Dendritic cell treated with granulocyte-macrophage colony-stimulating factor and Interleukin-4, amounts not matched to agents 40 ng/mL and 50 ng/mL, for 4 days (primary cell): Measurements from ENCODE around the gene ERCC6L2.

Experiments
- H3K27ac Mint-ChIP-seq: one replicate; pipeline ENCODE4 v1.8.0; 2022; ENCODE audit warnings: mild to moderate bottlenecking, mixed read lengths
- H3K27me3 Mint-ChIP-seq: one replicate; pipeline ENCODE4 v1.8.0; 2022; ENCODE audit warnings: mild to moderate bottlenecking, mixed read lengths
- H3K36me3 Mint-ChIP-seq: one replicate; pipeline ENCODE4 v1.8.0; 2022; ENCODE audit warnings: low read depth, mixed read lengths
- H3K4me1 Mint-ChIP-seq: one replicate; pipeline ENCODE4 v1.8.0; 2022; ENCODE audit warnings: low read depth, mixed read lengths
- H3K4me3 Mint-ChIP-seq: one replicate; pipeline ENCODE4 v1.8.0; 2022; ENCODE audit warnings: mild to moderate bottlenecking, moderate library complexity, mixed read lengths
- H3K9me3 Mint-ChIP-seq: one replicate; pipeline ENCODE4 v1.8.0; 2022; ENCODE audit warnings: mixed read lengths
- intact Hi-C: fragments of 100-400 bp; cut with micrococcal nuclease; formaldehyde crosslinking; loops from one replicate; pipeline ENCODE4 v1.15.0; 2022

ERCC6L2 gene

DNA sequence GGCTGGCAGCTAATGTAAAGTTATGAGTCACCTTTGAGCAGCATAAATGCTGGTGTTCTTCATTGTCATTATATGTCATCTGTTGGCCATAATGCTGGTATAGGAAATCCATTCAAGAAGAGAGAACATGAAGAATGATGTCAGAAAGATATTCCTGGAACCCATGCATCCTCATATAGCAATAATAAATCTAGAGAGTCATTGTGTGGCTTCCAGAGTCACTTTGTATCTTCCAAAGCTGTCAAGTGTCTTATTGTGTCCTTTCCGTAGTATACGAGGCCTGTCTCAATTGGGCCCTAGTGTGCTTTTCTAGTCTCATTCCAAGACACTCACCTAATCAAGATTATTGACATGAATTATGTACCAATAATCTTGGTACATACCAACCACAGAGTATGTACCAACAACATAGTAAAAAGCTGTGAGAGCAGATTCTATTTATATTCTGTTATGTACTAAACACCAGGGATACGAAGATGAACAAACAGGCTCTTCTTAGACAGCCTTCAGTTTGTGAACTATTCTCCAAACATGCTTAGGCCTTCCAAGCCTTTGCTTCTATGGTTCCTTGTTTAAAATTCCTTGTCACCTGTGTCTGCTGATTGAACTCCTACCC lies 110.1 kb downstream of the ERCC6L2 start:
- Mint-ChIP-seq H3K27ac (no peak overlapping the region), H3K9me3 (peaks cover 9% of the 10 kb centered on the region), H3K36me3 (peaks cover 56% of the 10 kb centered on the region), H3K4me3 (no peak overlapping the region), H3K27me3 (no peaks in the 10 kb centered on the region), H3K4me1 (peaks cover 5% of the 10 kb centered on the region)
- intact Hi-C loops = no loop called here

DNA sequence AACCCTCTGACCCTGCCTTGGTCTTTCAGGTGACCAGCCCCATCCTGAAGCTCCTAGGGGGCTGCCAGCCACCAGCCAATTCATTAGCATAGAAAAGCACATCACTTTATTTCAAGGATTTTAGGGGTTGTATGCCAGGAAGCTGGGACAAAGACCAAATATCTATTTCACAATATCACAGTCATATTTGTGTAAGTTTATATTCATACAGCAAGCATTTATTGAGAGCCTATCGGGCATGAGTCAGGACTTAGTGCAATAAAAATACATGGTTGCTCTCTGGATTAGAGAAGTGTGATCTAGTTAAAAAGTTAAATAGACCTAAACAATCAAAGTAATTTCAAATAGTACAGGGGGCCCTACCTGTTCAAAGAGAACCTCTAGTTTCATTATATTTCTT lies 113.8 kb downstream of the ERCC6L2 start:
- intact Hi-C loops = no loop called here
- H3K27ac Mint-ChIP-seq = no peak overlapping the region
- peaks cover 9% of the 10 kb centered on the region for H3K9me3 Mint-ChIP-seq
- peaks cover 58% of the 10 kb centered on the region for H3K36me3 Mint-ChIP-seq
- no peak overlapping the region for H3K4me3 Mint-ChIP-seq
- no peaks in the 10 kb centered on the region for H3K27me3 Mint-ChIP-seq
- peaks cover 6% of the 10 kb centered on the region for H3K4me1 Mint-ChIP-seq

DNA sequence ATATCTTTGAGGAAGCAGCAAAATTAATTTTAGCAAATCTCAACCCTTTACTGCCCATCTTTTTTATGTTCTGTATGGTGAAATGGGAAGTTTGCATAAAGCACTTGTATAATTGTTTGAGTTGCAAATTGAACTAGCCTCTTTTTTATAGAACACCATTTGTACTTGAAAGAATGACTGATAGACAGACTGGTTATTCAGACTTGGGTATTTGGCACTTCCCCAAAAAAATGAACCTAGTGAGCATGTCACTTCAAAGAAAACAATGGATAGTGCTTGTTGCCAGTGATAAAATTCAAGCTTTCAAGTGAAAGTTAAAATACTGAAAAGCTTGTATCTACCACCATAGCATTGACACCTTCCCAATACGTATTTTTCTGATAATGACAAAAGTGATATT lies 115.8 kb downstream of the ERCC6L2 start:
- peaks cover 9% of the 10 kb centered on the region for H3K9me3 Mint-ChIP-seq
- peaks cover 48% of the 10 kb centered on the region for H3K36me3 Mint-ChIP-seq
- H3K27me3 Mint-ChIP-seq = no peaks in the 10 kb centered on the region
- no peak overlapping the region for H3K27ac Mint-ChIP-seq
- no peak overlapping the region for H3K4me3 Mint-ChIP-seq
- peaks cover 6% of the 10 kb centered on the region for H3K4me1 Mint-ChIP-seq
- intact Hi-C loops = no loop called here

DNA sequence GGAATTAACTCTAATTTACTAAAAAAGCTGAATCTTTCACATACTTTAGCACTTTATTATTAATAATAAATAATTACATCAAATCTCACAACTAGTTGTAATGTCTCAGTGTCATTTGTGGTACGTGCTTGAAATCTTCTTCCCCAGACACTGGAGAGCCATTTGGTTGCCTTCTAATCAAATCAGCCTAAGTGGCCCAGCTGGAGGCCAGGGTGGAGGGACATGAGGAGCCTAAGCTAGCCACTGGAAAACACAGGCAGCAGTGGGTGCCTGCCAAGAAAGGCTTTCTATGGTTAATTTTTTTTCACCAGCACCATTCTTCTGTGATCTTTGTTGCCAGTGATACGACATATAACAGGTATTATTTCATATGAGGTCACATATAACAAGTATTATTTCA lies 117.0 kb downstream of the ERCC6L2 start:
- Mint-ChIP-seq H3K27ac (no peak overlapping the region), H3K4me3 (no peak overlapping the region), H3K9me3 (no peaks in the 10 kb centered on the region), H3K27me3 (no peaks in the 10 kb centered on the region), H3K4me1 (peaks cover 6% of the 10 kb centered on the region), H3K36me3 (peaks cover 44% of the 10 kb centered on the region)
- intact Hi-C loops = no loop called here

DNA sequence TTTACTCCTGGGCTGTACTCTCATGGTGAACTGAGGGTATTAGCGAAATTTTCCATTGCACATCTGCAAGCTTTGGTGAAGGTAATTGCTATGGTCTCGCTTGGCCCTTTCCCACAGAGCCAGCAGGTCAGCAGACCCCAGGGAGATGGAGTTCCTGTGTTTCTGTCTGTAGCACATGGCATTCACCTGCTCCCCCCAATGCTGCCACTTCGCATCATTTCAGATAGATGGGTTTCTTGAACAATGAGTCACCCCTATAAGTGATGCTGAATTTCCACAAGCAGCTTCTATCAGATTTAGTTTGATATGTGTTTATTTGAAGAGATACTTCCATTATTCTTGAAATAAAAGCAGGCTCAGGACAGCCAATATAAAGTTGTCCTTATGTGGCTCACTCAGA lies 117.8 kb downstream of the ERCC6L2 start:
- Mint-ChIP-seq H3K27me3 (no peaks in the 10 kb centered on the region), H3K4me3 (no peak overlapping the region), H3K36me3 (peaks cover 41% of the 10 kb centered on the region), H3K4me1 (peaks cover 6% of the 10 kb centered on the region), H3K9me3 (no peaks in the 10 kb centered on the region), H3K27ac (no peak overlapping the region)
- intact Hi-C loops = no loop called here

DNA sequence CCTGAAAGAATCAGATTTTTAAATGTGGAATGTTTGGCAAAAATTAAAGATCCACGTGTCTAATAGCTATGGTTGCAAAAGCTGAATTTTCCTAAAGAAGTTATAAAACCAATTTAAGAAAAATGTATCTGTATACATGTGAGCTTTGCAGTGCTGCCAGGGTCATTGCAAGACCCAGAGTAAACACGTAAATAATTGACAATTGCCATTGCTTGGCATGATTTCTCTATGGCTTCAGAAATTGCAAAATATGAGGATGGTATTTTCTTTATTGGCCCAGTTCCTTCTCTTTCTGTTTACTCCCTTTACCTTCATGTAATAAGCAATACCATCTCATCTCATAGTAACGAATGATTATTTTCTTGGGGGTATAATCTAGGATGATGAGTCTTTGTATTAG lies 123.9 kb downstream of the ERCC6L2 start:
- intact Hi-C loops = no loop called here
- no peaks in the 10 kb centered on the region for H3K9me3 Mint-ChIP-seq
- no peak overlapping the region for H3K27ac Mint-ChIP-seq
- H3K36me3 Mint-ChIP-seq = peaks cover 45% of the 10 kb centered on the region
- peaks cover 5% of the 10 kb centered on the region for H3K4me1 Mint-ChIP-seq
- H3K27me3 Mint-ChIP-seq = no peaks in the 10 kb centered on the region
- no peak overlapping the region for H3K4me3 Mint-ChIP-seq

DNA sequence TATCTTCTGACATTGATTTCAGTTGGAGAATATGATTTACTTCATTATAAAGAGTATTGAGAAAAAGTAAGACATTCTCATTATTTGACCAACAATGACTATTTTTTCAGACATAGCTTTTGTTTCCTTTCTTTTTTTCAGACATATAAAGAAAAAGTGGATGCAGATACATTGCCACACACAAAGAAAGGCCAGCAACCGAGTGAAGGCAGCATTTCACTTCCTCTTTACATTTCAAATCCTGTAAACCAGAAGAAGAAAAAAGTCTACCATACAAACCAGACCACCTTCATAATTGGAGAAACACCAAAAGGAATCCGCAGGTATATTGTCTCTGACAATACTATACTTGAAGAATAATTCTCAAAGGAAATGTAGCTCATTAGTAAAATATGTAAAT lies 128.9 kb downstream of the ERCC6L2 start:
- peaks cover 28% of the 10 kb centered on the region for H3K36me3 Mint-ChIP-seq
- no peak overlapping the region for H3K27ac Mint-ChIP-seq
- intact Hi-C loops = no loop called here
- H3K27me3 Mint-ChIP-seq = no peaks in the 10 kb centered on the region
- no peak overlapping the region for H3K4me3 Mint-ChIP-seq
- H3K4me1 Mint-ChIP-seq = peaks cover 5% of the 10 kb centered on the region
- H3K9me3 Mint-ChIP-seq = no peaks in the 10 kb centered on the region

DNA sequence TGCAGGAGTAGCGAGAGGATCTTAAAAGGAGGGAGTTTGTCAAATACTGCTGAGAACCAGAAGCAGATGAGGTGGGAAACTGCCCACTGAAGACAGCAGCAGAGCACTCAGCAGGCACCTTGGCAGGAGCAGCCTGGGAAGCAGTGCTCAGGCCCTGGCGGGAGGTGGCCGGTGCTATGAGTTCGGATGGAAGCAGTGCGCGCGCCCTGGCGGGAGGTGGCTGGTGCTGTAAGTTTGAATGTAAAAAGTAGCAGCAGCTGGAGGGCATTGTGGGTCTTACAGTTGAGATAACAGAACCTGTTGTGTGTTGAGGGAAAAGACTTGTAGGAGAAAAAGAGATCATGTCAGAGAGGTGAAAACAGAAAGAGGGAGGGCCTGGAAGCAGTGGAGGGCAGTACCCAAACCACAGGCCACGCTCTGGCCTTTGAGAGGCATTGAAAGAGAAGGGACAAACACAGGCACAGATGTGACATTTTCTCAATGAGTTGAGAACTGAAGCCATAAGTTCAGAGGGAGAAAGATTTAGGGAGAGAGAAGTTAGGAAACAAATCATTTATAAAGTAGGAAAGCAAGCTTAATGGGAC lies 130.9 kb downstream of the ERCC6L2 start:
- Mint-ChIP-seq H3K27me3 (no peaks in the 10 kb centered on the region), H3K27ac (no peak overlapping the region), H3K4me3 (no peak overlapping the region), H3K4me1 (peaks cover 5% of the 10 kb centered on the region), H3K9me3 (no peaks in the 10 kb centered on the region), H3K36me3 (peaks cover 27% of the 10 kb centered on the region)
- intact Hi-C loops = no loop called here

DNA sequence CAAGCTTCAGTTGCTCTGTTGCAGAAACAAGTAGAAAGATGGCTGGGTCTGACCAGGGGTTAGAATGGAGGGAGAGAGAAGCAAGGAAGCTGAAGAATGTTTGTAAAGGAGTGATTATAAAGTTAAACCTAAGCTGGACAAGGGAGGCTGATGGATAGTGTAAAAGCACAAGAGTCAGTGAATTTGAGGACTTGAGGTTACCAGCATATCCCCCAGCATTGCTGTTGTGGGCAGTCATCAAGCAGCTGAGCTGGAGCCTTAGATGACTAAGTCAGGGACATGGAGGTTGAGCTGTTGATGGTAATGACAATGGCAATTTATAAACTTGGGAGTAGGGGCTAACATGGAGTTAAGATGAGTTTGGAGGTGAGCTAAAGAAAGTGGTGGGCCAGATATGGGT lies 131.5 kb downstream of the ERCC6L2 start:
- intact Hi-C loops = no loop called here
- Mint-ChIP-seq H3K27ac (no peak overlapping the region), H3K9me3 (no peaks in the 10 kb centered on the region), H3K4me1 (peaks cover 5% of the 10 kb centered on the region), H3K27me3 (no peaks in the 10 kb centered on the region), H3K4me3 (no peak overlapping the region), H3K36me3 (peaks cover 21% of the 10 kb centered on the region)

DNA sequence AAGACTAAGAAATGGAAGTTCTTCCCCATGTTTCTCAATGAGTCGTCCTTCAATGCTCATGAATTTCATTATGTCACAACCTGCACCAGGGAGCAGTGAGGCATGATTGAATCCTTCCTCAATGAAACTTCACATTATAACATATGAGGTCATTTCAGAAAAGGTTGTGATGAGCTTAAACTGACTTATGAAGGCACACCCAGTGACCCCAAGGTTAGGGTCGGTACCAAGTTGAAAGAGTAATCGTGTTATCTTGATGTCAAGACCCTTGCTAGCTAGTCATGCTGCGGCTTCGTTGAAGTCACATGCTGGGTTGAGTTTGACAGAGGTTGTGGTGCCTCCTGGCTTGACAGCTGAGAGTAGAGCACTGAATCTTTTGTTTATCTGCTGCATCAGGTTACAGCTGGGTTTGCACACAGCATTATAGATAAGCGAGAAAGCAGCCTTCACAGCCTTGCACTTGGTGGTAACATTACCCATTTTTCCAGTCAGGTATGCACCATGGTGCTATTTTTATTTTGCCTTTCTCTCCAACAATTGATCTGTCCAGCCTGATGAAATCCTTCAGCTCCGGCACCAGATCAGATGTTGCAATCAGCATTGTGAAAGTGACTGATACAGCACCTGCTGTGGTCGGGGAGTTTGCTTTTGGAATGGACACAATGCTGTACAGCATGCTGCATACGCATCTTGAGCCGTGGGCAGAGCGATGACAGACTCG lies 133.2 kb downstream of the ERCC6L2 start:
- peaks cover under 1% of the 10 kb centered on the region for H3K4me1 Mint-ChIP-seq
- no peak overlapping the region for H3K4me3 Mint-ChIP-seq
- peaks cover 24% of the 10 kb centered on the region for H3K36me3 Mint-ChIP-seq
- H3K27me3 Mint-ChIP-seq = no peaks in the 10 kb centered on the region
- intact Hi-C loops = no loop called here
- H3K27ac Mint-ChIP-seq = no peak overlapping the region
- H3K9me3 Mint-ChIP-seq = no peaks in the 10 kb centered on the region

DNA sequence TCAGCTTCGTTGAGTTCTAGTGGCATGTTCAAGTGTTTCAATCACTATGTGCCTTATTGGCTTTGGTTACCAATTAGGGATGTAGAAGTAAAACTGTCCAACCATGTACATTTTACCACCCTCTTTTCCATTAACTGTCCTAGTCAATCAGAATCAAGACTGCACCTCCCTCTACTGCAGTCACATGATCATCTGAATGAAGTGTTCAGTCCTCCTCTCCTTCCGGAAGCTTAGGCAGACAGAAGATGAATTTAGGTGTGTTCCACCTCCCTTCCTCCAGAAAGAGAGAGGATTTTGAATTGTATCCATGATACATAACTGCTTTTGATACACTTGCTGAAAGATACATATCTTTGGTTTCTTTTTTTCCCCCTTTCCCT lies 133.7 kb downstream of the ERCC6L2 start:
- Mint-ChIP-seq H3K27me3 (no peaks in the 10 kb centered on the region), H3K4me3 (no peak overlapping the region), H3K36me3 (peaks cover 28% of the 10 kb centered on the region), H3K9me3 (no peaks in the 10 kb centered on the region), H3K4me1 (no peaks in the 10 kb centered on the region), H3K27ac (no peak overlapping the region)
- intact Hi-C loops = no loop called here

DNA sequence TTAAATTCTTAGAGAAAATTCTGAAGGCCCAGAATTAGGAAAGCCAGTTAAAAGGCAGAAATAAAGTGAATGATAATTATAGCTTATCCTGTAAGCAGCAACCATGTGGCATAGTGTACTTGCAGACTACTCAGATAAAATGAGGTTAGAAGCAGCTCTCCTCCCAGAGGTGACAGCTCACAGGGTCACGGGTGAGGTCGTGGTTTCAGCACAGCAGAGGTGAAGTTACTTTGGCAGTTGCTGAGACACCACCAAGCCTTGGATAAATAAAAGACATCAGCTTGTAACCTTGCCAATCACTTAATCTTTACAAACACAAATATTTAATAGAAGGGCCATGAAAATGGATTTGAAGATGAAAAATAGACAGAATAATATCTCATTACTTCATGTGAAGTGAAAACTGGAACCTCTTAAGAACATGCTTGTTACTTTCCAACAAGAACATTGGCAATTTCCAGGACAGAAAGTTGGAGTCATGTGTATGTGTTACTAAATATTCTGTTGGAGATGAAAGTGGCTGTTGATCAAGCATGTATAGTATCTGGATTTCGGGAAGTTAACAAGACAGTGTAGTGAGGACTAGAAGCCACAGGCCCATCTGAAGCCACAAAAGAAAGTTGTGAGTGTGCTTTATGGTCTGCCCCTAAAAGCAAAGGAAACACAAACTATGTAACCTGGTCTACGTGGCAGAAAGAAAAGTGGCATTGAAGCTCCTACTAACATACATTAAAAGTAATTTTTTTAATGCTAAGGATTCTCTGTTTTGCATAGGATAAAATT lies 134.4 kb downstream of the ERCC6L2 start:
- intact Hi-C loops = no loop called here
- Mint-ChIP-seq H3K4me3 (no peak overlapping the region), H3K4me1 (no peaks in the 10 kb centered on the region)

DNA sequence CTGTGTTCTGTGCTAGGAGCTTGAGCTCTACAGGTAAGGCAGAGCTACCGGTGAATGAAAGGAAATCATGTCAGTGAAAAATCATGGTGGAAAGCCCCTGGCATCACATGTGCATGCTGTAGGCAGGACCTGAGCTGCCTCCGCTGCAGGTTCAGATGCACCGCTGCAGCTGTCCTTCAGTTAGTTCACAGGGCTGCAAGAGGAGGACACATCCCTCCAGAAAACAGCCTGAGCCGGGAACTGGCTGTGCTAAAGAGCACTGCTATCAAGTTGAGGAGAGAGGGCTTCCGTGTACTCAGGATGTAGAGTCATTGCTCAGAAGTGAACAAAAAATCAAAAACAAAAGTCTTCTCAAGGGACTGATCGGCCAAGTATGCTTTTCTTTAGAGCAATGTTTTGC lies 138.6 kb downstream of the ERCC6L2 start:
- H3K9me3 Mint-ChIP-seq = no peaks in the 10 kb centered on the region
- intact Hi-C loops = no loop called here
- H3K4me1 Mint-ChIP-seq = no peaks in the 10 kb centered on the region
- H3K27me3 Mint-ChIP-seq = peaks cover 3% of the 10 kb centered on the region
- no peak overlapping the region for H3K27ac Mint-ChIP-seq
- peaks cover 50% of the 10 kb centered on the region for H3K36me3 Mint-ChIP-seq
- H3K4me3 Mint-ChIP-seq = no peak overlapping the region

More for the DNA sequence above, 134.4 kb downstream of the ERCC6L2 start:
- peaks cover 31% of the 10 kb centered on the region for H3K36me3 Mint-ChIP-seq
- no peak overlapping the region for H3K27ac Mint-ChIP-seq
- H3K27me3 Mint-ChIP-seq = no peaks in the 10 kb centered on the region
- H3K9me3 Mint-ChIP-seq = no peaks in the 10 kb centered on the region
